Raji (cell line): Measurements from ENCODE around the gene RGS7.

Experiments used
- POLR2A ChIP-seq: IDR thresholded peaks from 2 replicates; pipeline ENCODE4 v1.6.1; 2011; ENCODE audit warnings: low read depth, low read length, control low read depth; ENCODE audit not compliant: insufficient read depth

The RGS7 gene

DNA sequence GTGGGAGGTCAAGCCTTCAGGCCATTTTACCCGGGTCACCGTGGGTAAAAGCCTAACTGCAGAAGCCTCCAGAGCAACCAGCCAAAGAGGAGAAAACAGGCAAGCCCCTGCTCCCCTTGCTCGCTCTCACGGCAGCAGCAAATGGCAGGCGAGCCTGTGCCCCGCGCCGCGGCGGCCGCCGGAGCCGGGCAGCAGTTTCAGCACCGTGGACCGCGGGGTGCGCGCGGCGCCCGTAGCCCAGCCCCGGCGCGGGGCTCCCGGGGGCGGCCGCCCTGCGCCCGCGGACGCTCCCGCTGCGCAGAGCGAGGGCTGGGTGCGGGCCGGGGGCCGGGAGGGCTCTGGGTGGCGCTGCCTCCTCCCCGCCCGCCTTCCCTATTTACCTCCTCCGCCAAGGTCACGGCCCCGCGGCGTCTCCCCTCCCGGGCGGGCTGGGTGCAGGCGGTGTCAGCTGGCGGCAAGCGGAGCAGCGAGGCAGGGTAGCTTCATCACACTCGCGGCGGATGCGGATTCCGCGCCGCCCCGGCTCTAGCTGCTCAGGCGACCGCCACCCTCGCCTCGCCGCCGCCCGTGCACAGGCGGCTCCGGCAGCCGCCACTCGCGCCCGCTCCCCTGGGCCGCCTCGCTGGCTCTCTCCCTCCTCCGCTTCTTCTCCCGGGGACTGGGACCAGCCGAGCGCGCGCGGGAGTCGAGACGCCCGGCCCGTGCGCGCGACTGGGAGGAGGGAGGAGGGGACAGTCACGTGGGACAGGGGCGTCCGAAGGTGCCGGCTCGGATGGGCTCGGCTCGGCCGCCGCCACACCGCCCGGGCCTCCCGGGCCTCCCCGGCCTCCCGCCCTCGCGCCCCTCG is at the start of gene RGS7:
TSS of gene RGS7 (minus strand) at position 687 of the 847 bp plus-strand sequence.
- no peak for TF ChIP-seq POLR2A

DNA sequence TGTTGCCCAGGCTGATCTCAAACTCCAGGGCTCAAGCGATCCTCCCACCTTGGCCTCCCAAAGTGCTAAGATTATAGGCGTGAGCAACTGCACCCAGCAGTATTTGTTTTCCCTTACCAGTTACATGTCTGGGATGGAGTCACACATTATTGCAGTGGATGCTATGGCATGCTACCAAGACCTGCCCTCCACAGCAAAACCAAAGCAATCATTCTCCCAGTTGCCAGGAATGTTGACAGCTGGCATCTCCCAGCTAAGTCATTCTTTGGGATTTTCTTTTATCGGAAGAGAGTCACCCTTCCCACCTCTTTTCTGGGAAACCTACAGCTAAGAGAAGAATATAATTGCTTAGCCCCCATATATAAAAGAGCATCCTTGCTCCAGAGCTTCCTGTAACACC is 49.4 kb upstream of the RGS7 start:
- no peak for TF ChIP-seq POLR2A

DNA sequence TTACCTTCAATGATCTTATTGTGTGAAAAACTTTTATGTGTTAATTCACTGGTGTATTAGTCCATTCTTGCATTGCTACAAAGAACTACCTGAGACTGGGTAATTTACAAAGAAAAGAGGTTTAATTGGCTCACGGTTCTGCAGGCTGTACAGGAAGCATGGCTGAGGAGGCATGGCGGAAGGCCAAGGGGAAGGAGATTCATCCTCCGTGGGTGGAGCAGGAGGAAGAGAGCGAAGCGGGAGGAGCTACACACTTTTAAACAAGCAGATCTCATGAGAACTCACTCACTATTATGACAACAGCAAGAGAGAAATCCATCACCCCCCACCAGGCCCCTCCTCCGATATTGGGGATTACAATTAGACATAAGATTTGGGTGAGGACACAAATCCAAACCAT is 44.2 kb upstream of the RGS7 start:
- no peak for TF ChIP-seq POLR2A

DNA sequence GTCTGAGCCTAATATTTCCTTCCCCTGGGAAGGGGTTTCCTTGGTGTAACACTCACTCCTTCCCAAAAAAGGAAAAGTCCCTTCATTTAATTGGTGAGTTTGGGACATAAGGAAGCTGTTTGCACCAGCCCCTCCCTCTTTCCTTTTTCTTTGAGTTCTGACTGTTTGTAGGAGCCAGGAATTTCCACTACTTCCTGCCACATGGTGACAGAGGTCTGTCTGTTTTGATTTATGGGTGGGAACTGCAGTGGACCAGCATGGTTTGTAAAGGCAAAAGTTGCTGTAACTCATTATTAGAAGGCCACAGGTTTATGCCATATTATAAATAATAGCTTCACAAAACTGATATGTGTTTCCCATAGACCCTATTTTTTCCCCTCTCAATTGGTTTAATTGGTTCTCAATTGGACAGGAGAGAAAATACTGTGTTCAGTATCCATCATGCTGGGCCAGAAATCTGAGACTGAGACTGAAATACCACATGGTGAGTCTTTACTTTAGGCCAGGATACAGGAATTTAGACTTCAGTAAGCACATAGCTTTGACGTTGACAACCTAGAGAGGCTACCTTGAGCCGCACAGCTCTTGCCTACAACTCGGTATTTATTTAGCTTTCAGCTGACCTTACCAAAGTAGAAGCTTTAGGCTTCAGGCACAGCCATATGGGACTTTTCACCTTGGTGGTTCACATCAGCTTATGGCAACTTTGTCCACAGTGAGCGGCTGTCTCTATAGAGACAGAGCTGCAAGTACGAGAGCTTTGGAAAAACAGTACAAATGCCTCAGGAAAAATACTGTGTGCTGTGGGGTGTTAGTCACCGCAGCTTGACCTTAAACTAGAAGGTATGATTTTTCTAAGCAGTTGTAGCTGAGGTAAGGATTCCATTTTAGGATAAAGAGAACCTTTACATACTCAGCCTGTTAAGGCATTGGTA is 40.0 kb upstream of the RGS7 start:
- no peak for TF ChIP-seq POLR2A

DNA sequence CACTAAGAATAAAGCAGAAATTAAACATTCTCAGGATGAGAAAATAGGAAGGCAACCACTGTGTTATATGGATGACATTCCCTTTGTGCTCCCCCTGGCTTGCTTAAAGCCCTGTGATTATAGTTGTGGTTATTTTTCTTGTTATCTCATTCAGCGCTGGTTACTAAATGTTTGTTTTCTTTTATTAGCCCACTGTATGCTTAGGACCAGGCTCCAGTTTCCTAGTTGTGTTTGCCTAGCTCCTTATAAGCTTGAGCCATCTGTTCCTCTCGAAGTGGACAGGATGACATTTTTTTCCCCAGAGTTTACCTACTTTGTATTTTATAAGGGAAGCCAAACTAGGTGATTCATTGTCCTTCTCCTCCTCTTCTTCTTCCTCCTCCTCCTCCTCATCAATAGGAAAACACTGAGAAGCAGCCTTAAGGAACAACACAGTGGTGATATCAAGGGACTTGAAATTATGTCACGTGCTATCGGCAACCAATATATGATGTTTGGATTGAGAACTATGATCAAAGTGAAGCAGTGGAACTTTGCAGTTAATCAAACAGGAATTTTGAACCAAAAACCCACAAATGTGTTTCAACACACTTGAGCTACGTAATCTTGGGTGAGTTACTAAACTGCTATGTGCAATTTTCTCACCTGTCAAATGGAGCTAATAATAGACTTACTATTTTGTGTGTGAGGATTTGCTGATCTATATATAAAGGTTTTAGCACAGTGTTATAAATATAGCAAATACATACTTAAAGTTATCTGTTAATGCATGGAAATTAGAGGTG is 35.1 kb upstream of the RGS7 start:
- no peak for TF ChIP-seq POLR2A

DNA sequence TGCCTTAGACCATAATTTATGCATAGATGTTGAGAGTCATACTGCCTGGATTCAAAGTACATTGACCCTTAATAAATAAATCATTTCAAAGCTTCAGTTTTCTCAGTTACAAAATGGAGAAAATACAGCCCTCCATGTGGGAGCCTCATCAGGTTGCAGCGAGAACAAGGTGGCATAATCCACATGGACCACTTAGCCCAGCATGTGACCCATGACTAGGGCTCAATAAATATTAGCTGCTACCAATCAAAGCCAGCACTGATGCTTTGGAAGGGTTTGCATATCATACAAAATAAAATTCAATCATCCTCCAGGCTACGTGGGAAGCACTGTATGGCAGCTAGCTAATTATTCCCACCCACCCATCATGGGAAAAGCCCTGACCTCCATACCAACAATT is 33.5 kb upstream of the RGS7 start:
- no peak for TF ChIP-seq POLR2A

DNA sequence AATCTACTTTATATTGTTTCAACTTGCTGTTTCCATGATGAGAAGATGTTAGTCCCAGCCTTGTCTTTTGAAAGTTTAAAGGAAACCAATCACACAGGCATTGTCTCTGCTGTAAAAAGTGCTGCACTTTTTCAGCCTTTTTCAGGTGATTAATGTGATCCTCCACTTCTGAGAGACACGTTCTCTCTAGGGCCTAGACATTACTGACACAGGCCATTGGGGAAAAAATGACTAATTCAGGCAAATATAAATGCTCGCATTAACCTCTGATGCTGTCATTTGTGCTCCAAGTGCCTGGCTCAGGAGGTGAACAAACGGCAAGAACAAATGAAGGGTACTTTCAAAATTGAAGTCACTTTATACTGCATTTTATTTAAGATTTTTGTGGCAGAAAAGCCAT is 32.4 kb upstream of the RGS7 start:
- TF ChIP-seq POLR2A, result no peak

DNA sequence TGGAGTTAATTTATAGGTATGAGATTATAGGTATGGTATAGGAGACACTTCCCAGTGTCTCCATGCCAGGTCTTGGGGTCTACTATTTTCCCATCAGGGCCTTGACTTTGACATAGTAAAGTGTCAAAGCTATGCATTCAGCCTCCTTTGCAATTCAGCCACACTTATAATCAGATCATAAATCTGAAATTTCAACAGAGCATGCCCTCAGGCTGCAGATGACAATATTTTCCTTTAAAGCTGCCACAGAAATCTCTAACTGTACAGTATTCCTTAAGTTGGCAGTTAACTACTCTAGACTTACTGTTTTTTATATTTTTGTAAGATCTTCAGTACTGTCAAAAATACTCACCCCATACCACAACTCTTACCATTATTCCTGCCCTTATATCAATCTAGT is 30.2 kb upstream of the RGS7 start:
- no peak for TF ChIP-seq POLR2A

DNA sequence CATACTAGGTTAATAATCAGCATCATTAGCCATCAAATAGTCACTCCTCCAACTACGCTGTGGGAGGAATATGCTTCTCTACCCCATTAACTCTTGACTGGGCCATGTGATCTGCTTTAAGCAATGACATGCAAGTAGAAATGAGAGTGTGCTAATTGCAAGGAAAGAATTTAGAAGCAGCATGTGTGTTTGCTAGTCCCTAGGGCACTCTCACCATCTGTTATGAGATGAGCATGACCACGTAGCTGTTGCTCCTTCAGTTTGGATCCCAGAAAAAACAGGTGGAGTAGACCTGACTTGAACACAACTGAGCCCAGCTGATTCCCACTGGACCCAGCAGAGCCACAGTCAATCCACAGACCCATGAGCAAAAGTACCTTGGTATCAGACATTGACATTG is 19.7 kb upstream of the RGS7 start:
- TF ChIP-seq POLR2A, result no peak

DNA sequence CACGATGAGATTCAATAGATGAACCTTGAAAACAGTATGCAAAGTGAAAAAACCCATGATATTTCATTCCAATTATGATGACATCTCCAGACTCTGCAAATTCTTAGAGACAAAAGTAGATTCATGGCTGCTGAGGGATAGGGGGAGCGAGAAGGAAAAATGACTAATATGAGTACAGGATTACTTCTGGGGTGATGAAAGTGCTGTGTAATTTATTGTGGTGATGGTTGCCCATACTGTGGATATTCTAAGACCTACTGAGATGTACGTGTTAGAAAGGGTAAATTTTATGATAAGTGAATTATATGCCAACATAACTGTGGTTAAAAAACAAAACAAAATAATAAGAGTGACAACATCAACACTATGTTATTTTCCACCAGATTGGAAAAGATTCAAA is 18.9 kb upstream of the RGS7 start:
- no peak for TF ChIP-seq POLR2A

DNA sequence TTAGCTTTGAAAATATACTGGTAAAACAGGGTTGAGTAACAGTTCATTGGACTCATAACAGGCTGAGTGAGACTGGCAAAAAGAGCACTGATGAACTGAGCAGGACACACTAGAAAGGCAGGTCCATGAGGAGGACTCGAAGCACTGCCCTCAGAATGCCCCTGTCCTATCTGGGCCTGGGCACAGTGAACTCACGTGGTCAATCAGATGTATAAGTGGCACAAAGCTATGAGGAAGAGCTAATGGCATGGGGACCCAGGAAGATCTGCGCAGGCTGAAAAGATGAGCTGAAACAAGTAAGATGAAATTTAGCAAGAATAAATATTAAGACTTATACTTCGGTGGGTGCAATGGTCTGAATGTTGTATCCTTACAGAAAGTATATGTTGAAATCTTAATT is 9.2 kb upstream of the RGS7 start:
- no peak for TF ChIP-seq POLR2A

DNA sequence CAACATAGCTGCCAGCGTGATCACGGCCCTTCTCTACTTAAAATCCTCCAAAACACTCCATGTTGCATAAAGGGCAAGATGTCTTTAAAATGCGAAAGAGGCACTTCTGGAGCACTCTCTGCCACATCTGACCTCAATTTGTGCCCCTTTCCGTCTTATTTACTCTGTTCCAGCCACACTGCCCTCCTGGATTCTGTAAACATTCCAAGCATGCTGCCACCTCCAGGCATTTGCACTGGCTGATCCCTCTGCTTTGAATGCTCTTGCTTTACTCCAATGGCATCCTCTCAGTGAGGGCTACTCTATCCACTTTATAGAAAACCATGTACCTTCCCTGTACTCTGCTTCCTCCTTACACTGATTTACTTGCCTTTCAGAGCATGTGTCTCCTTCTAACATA is 5.3 kb upstream of the RGS7 start:
- no peak for TF ChIP-seq POLR2A

DNA sequence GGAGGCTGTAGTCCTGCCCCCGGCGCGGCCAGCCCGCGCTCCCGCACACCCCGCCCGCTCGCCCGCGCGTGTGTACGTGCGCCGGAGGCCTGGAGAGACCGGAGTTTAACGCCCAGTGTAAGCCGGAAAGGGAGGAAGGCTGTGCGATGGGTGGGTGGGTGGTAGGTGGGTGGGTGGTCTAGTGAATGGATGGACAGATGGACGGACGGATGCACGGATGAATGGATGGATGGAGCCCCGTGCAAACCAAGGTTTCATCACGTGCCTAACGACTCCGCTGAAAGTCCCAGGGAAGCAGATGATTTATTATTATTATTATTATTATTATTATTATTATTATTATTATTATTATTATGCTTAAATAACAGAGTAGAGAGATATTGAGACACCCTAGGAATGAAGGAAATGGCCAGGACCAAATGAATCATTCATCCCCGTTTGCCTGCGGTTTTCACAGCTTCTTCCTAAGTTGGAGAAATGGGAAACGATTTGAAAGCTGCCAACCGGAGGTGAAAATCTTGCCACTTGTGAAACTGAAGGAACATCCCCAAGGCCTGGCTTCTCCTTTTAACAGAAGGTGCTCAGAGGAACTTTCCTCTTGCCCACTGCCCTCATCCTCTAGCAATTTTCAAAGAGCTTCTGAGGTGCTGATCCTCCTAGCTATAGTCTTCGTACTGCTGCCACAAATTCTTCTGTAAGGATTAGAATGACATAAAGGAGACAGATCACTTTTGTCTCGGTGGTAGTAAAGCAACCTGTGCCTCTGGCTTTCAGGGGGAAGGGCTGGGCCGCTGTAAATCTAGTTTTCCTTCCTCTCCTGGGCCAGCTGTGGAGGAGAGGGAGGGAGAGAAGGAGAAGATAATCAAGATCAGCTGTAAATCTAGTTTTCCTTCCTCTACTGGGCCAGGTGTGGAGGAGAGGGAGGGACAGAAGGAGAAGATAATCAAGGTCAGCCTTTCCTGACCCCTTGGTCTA is 648 bp upstream of the RGS7 start:
- TF ChIP-seq POLR2A, result no peak

DNA sequence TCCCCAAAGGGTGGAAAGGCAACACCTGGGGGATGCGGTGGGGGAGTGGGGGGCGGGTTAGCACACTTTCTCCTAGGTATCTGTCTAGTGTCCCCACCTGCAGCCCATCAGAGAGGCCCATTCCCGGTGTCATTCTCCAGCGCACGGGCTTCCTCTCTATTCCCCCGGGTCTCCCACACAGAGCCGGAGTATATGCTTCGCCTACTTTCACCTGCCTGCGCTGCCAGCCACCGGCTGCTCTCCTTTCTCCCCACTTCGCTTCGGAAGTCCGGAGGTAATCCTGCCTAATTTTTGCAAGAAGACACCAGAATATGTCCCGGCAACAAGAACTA is 852 bp downstream of the RGS7 start:
- TF ChIP-seq POLR2A, result no peak
